Spleen (tissue), 7 donors: ENCODE measurements around the gene CALM3.

Experiments used
- CTCF ChIP-seq, 11 experiments: fragments of 200-600 bp in 7 of 11; fragments of 450-650 bp in 4 of 11; sonication (generic) in 4 of 11; IDR thresholded peaks in 8 of 11; conservative IDR thresholded peaks in 3 of 11; 1 replicate in 7 of 11; 2 replicates in 4 of 11; pipeline versions ENCODE4 v1.4.0 to v1.8.0; 2016 to 2021; ENCODE audit warnings: antibody characterized with exemption in 11 of 11, inconsistent platforms in 4 of 11, mild to moderate bottlenecking in 1 of 11
- POLR2A ChIP-seq, 3 donors: fragments of 450-650 bp; IDR thresholded peaks; one replicate each; pipeline ENCODE4 v1.5.1; 2017; ENCODE audit warnings: antibody characterized with exemption in 3 of 3, mild to moderate bottlenecking in 1 of 3
- donor health status: DM: no; HTN: no; CAD: no; lungs with moderate emphysema.
- donor health status: DM: no; HTN: no; CAD: no.
- donor health status: DM: no; HTN: no; CAD: no.

GRCh38 chr19:46606681-46607447 is 5.7 kb downstream of the CALM3 start:
- TF ChIP-seq POLR2A (IDR thresholded peaks at IDR 0.05) (no peak), CTCF (IDR thresholded peaks at IDR 0.05 in 8 of 11, conservative IDR thresholded peaks at IDR 0.05 in 3 of 11) (no peak)
